ENCODE measurements around the gene PTCHD1. TPM values are rescaled to one million over a fixed set of nuclear protein-coding genes. Genes with fewer than 3 reads are reported as not detected.

The PTCHD1 gene
- total and polyA plus RNA-seq, 2 of the 4 experiments (the other 2 are of a cell fraction) = not detected

DNA sequence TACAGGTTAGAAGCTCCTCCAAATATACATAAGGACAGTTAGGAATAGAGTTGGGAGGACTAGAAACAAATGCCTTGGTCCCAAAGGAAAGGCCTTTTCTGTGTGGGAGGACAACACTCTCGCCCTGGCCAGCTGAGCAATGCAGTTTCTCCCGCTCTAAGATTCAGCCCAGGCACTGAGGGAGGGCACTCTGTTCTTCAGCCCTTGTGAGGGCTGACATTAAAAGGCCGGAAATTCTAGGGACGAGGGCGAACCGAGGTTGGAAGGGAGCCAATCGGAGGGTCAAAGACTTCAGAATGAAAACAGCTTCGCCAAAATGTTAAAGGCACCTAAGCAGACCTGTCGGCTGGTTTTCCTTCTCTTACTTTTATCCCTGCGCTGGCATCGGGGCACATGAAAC is 2.9 kb upstream of the PTCHD1 start:
- ATAC-seq (ENCODE audit: low read depth) = no peak
- Histone ChIP-seq H2BK15ac (ENCODE audit: low read depth, low read length) (no peak overlapping the region), H3K18ac (ENCODE audit: low read depth, low read length) (no peak overlapping the region), H4K91ac (ENCODE audit: insufficient read depth, low read depth, low read length) (no peak overlapping the region), H2AK9ac (replicated peaks; ENCODE audit: low read depth, low read length, poor library complexity) (no peak overlapping the region), H3K4me1 (ENCODE audit: control insufficient read depth, insufficient read depth, low read length) (no peaks in the 10 kb centered on the region; the same call in 1 of the 2 replicates), H3K27ac (ENCODE audit: insufficient read depth, low read length) (no peak overlapping the region), H3K4me2 (ENCODE audit: low read depth, low read length) (no peak overlapping the region), H2BK120ac (ENCODE audit: low read depth, low read length) (no peak overlapping the region), H4K20me1 (ENCODE audit: insufficient read depth, low read length) (no peaks in the 10 kb centered on the region), H3K9me3 (ENCODE audit: control insufficient read depth, insufficient read depth, low read length) (0 out of 2 replicates have a peak, but pooled peaks cover 1% of the 10 kb centered on the region), H2AFZ (replicated peaks; ENCODE audit: low read length, poor library complexity) (no peak overlapping the region), H3K9me1 (ENCODE audit: insufficient read depth, low read length) (no peaks in the 10 kb centered on the region), H3K36me3 (ENCODE audit: control insufficient read depth, insufficient read depth, low read length) (no peaks in the 10 kb centered on the region), H3K23ac (ENCODE audit: low read depth, low read length) (no peak overlapping the region), H2AK5ac (ENCODE audit: low read depth, low read length) (no peak overlapping the region), H2BK20ac (ENCODE audit: low read depth, low read length) (no peak overlapping the region), H3K56ac (ENCODE audit: extremely low read depth, insufficient read depth, low read length) (no peak overlapping the region), H3K9ac (ENCODE audit: low read depth, low read length) (no peak overlapping the region), H3K4me3 (ENCODE audit: insufficient read depth, low read depth, low read length) (no peak overlapping the region), H4K5ac (ENCODE audit: low read depth, low read length) (no peak overlapping the region), H3K27me3 (ENCODE audit: control insufficient read depth, insufficient read depth, low read length) (peaks cover 40% of the 10 kb centered on the region), H3K4ac (ENCODE audit: low read depth, low read length) (no peak overlapping the region), H3K14ac (replicated peaks; ENCODE audit: low read depth, low read length) (no peak overlapping the region), H3K79me1 (ENCODE audit: low read depth in 1 of 2, low read length in 2 of 2) (no peaks in the 10 kb centered on the region), H4K8ac (ENCODE audit: low read depth in 2 of 2, low read length in 2 of 2) (no peak overlapping the region), H2BK5ac (ENCODE audit: low read depth, low read length, poor library complexity, severe bottlenecking) (no peak overlapping the region)
- dilution Hi-C loops (cut with HindIII; ENCODE audit: low sequenced_read_pairs, unreplicated experiment) (no loop called here), in situ Hi-C loops (cut with MboI; ENCODE audit: low sequenced_read_pairs) (no loop called here), intact Hi-C loops (cut with micrococcal nuclease) (no loop called here)
- TF ChIP-seq BHLHE40 (IDR thresholded peaks at IDR 0.05; ENCODE audit: low read depth, low read length) (no peak), POLR2A (IDR thresholded peaks at IDR 0.05; ENCODE audit: low read depth, low read length) (no peak), CEBPB (IDR thresholded peaks at IDR 0.05; ENCODE audit: low read depth, low read length) (no peak), RAD21 (IDR thresholded peaks at IDR 0.05; ENCODE audit: low read length) (no peak), MAFK (IDR thresholded peaks at IDR 0.05; ENCODE audit: low read depth, low read length) (no peak), FOS (IDR thresholded peaks at IDR 0.05; ENCODE audit: low read depth, low read length) (no peak), NFE2L2 (IDR thresholded peaks at IDR 0.05; ENCODE audit: low read depth, low read length) (no peak), RFX5 (IDR thresholded peaks at IDR 0.05; ENCODE audit: low read depth, low read length) (no peak), MAZ (IDR thresholded peaks at IDR 0.05; ENCODE audit: borderline replicate concordance, low read depth, low read length) (no peak)
- TF ChIP-seq, protein P1, sequence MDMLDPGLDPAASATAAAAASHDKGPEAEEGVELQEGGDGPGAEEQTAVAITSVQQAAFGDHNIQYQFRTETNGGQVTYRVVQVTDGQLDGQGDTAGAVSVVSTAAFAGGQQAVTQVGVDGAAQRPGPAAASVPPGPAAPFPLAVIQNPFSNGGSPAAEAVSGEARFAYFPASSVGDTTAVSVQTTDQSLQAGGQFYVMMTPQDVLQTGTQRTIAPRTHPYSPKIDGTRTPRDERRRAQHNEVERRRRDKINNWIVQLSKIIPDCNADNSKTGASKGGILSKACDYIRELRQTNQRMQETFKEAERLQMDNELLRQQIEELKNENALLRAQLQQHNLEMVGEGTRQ (IDR thresholded peaks at IDR 0.05; ENCODE audit: low read depth, low read length) = no peak
- CTCF ChIA-PET = interaction anchor here (0.6 kb wide), 1 partner anchor 20 kb away, joined by 3 read pairs; no protein-coding TSS in a partner anchor
- WGBS, 2 experiments (ENCODE audit: extremely low coverage in 2 of 2, insufficient read length in 1 of 2) = 23% methylated on average over 4 of the region's 11 CpGs; no CpG with 5 or more reads in 1 of the 2 experiments
- POLR2A ChIA-PET (ENCODE audit: unreplicated experiment) = no interaction called here
- BruUV-seq (replicated peaks) = no TSS peak
- no peak for DNase-seq
